ENCODE measurements around the gene SIPA1L3.
A peak's percentile ranks its signal among the peaks of the same experiment; 100 is the strongest.

The SIPA1L3 gene

DNA sequence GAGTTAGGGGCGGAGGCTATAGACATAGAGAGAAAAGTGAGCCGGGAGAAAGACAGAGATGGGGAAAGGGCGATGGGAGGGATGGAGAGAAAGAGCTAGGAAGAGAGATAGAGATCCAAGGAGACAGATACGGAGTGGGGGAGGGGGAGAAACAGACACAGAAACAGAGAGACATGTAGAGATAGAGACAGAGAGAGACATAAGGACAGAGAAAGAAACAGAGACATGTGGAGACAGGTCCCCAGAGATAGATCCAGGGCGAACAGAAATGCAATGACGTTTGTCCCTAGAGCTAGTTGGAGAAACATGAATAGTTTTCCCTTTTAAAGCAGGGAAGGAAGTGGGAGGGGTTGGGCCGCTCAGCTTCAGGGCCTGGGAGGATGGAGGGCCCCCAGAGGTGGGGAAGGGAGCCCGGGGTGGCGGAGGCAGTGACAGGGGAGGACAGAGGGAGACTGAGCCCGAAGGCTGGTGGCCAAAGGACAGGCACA, 344.6 kb downstream of the SIPA1L3 start:
- peaks cover 5% of the 10 kb centered on the region for H3K36me3 ChIP-seq (ENCODE audit: insufficient read depth, low read length)
- no peaks in the 10 kb centered on the region for H3K9me3 ChIP-seq (ENCODE audit: low read length)
- H3K4me1 ChIP-seq (ENCODE audit: insufficient read depth, low read length): peaks cover 39% of the 10 kb centered on the region
- H3K9ac ChIP-seq (ENCODE audit: low read length): peak overlapping the region; percentile 92
- peak overlapping the region; percentile 24 to 77 for H3K4me3 ChIP-seq (ENCODE audit: low read depth in 1 of 2, low read length in 2 of 2)
- peaks cover 0 to 5% of the 10 kb centered on the region in 2 donors for H3K27me3 ChIP-seq (ENCODE audit: control insufficient read depth in 1 of 2, insufficient read depth in 2 of 2, low read length in 2 of 2)
- H3K27ac ChIP-seq (ENCODE audit: low read depth, low read length): peak overlapping the region; percentile 95

DNA sequence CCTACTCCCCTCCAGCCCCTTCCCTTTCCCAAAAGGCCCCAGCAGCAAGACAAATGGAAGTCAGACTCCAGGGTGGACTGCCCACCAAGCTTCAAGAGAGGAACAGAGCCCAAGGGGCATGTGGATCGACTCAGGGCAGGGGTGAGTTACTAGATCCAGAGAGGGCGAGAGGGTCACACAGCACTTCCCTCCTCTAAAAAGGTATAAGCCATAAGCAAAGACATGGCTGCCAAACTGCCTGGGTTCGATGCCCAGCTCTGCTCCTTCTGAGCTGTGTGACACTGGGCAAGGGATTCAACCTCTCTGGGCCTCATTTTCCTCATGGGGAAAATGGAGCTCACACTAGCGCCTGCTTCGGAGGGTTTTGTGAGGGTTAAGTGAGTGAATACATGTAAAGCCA, 345.4 kb downstream of the SIPA1L3 start:
- H3K9me3 ChIP-seq (ENCODE audit: low read length): no peaks in the 10 kb centered on the region
- peaks cover 39% of the 10 kb centered on the region for H3K4me1 ChIP-seq (ENCODE audit: insufficient read depth, low read length)
- H3K4me3 ChIP-seq (ENCODE audit: low read depth in 1 of 2, low read length in 2 of 2): peak overlapping the region; percentile 24 to 77

DNA sequence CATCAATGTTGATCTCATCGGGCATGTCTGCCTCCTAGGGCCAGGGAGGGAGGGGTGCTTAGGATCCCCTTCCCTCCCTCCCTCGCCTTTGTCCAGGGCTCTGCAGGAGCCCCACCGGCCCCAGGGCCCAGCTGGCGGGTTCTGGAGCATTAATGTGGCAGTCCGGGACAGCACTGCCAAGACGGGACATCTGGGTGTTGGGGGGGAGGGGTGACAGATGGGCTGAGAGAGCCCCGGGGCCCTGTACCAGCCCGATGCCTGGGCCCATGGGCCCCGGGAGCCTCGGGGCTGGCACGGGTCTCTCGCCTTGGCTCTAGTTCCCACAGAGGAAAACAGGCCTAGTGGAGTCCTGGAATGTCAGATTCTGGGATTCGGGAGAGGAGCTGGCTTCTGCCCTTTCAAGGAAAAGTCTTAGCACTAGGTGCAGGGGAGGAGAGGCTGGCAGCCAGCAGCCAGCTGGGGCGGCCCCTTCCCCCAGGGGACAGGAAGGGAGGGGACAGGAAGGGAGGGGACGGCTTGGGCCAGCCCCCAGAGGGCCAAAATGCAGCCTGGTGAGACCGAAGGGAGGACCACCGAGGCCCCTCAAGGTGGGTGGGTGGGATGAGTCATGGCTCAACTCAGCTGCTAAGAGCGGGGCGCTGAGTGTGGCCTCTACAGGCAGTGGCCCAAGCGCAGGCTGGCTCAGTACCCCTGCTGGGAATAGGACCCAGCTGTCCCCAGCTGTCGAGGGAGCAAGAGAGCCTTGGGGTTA, 346.1 kb downstream of the SIPA1L3 start:
- H3K4me1 ChIP-seq (ENCODE audit: insufficient read depth, low read length): peaks cover 37% of the 10 kb centered on the region

More for the DNA sequence above, 345.4 kb downstream of the SIPA1L3 start:
- peak overlapping the region; percentile 95 for H3K27ac ChIP-seq (ENCODE audit: low read depth, low read length)
- peaks cover 0 to 9% of the 10 kb centered on the region in 2 donors for H3K27me3 ChIP-seq (ENCODE audit: control insufficient read depth in 1 of 2, insufficient read depth in 2 of 2, low read length in 2 of 2)
- peaks cover 5% of the 10 kb centered on the region for H3K36me3 ChIP-seq (ENCODE audit: insufficient read depth, low read length)
- peak overlapping the region; percentile 92 for H3K9ac ChIP-seq (ENCODE audit: low read length)

DNA sequence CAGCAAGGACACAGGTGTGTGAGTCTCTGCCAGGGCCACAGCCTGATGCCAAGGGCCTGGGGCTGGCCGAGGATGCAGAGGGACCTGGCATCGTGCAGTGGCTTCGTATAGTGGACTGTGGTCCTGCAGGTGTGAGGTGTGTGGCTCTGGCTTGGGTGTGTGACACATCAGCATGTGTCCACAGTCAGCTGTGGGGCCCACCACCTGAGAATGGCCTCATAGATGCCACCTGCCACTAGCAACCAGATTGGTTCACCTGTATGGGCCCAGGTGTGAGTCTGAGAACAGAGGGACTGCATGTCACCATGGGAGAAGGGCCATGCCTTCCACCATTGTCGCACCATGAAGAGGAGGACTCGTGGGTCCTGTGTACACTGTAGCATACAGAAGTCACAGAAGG, 346.8 kb downstream of the SIPA1L3 start:
- peaks cover 0 to 9% of the 10 kb centered on the region in 2 donors for H3K27me3 ChIP-seq (ENCODE audit: control insufficient read depth in 1 of 2, insufficient read depth in 2 of 2, low read length in 2 of 2)
- peak overlapping the region; percentile 77 to 85 for H3K4me3 ChIP-seq (ENCODE audit: low read depth in 1 of 2, low read length in 2 of 2)
- H3K36me3 ChIP-seq (ENCODE audit: insufficient read depth, low read length): no peaks in the 10 kb centered on the region
- H3K9me3 ChIP-seq (ENCODE audit: low read length): no peaks in the 10 kb centered on the region
- H3K27ac ChIP-seq (ENCODE audit: low read depth, low read length): peak overlapping the region; percentile 95
- H3K4me1 ChIP-seq (ENCODE audit: insufficient read depth, low read length): peaks cover 33% of the 10 kb centered on the region
- peak overlapping the region; percentile 92 for H3K9ac ChIP-seq (ENCODE audit: low read length)

More for the DNA sequence above, 346.1 kb downstream of the SIPA1L3 start:
- peak overlapping the region; percentile 92 for H3K9ac ChIP-seq (ENCODE audit: low read length)
- H3K27ac ChIP-seq (ENCODE audit: low read depth, low read length): peak overlapping the region; percentile 95
- no peaks in the 10 kb centered on the region for H3K9me3 ChIP-seq (ENCODE audit: low read length)
- H3K4me3 ChIP-seq (ENCODE audit: low read depth in 1 of 2, low read length in 2 of 2): peak overlapping the region; percentile 77 to 85
- peaks cover 0 to 9% of the 10 kb centered on the region in 2 donors for H3K27me3 ChIP-seq (ENCODE audit: control insufficient read depth in 1 of 2, insufficient read depth in 2 of 2, low read length in 2 of 2)
- H3K36me3 ChIP-seq (ENCODE audit: insufficient read depth, low read length): peaks cover 4% of the 10 kb centered on the region

DNA sequence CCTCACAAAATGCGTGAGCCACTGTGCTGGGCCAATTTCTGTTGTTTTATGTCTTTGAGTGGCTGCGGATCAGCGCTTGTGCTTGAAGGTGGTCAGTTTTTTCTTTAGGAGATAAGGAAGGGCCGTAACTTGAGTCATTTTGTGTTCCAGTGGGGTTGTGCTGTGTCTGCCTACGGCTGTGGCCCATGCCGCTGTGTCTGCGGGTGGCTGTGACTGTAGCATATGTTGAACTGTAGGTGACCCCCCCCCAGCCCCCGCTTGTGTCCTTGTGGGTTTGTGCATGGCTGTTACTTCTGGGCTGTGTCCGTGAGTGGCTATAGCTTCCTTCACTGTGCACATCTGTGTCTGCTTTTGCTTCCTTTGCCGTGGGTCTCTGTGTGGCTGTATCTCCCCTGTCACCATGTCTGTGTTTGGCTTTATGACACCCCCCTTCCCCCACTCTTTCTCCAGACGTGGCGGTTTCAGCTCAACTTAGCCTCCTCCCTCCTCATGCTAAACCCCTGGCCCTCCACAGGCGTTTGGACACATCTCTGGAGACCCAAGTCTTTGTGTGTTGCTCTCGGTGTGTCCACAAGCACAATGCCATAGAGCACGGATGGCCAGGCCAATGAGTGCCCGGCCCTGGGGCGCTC, 348.5 kb downstream of the SIPA1L3 start:
- Histone ChIP-seq H3K4me1 (ENCODE audit: insufficient read depth, low read length) (peaks cover 29% of the 10 kb centered on the region), H3K27me3 (ENCODE audit: control insufficient read depth in 1 of 2, insufficient read depth in 2 of 2, low read length in 2 of 2) (peaks cover 0 to 9% of the 10 kb centered on the region in 2 donors), H3K9me3 (ENCODE audit: low read length) (no peaks in the 10 kb centered on the region), H3K9ac (ENCODE audit: low read length) (peak overlapping the region; percentile 70), H3K4me3 (ENCODE audit: low read depth in 1 of 2, low read length in 2 of 2) (peak overlapping the region; percentile 77 to 85), H3K27ac (ENCODE audit: low read depth, low read length) (peak overlapping the region; percentile 95), H3K36me3 (ENCODE audit: insufficient read depth, low read length) (no peaks in the 10 kb centered on the region)
